Measurements from ENCODE around the gene CGNL1.

CGNL1 gene

DNA sequence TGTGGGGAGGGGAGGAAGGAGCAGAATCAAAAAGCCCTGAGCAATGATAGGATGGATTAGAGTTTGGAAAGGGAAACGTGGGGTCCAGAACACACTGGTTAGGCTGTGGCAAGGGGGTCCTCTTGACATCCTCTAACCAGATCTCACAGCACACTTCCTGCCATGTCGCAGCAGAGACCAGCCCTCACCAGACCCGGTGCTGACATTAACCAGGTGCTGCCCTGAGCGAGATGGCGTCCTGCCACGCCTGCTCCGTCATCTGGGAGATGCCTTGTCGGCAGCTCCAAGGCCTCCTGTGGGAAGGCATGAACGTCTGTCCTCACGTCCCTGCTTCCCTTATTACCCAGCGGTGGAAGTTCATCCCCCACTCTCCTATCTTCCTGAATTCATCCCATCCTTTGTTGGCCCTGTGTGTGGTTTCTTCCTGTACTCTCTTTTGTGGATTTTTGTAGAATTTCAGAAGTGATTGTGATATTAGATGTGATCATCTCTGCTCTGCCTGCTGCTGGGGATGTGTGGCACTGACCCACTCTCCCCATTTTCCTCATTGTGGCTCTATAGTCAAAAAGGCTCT lies 186.0 kb downstream of the CGNL1 start:
- Histone ChIP-seq H4K20me1 (ENCODE audit: insufficient read depth, low read length) (no peaks in the 10 kb centered on the region), H3K27me3 (ENCODE audit: insufficient read depth, low read length) (peaks cover 4% of the 10 kb centered on the region; the same call in 1 of the 2 replicates), H3K4me1 (ENCODE audit: insufficient read depth, low read length, severe bottlenecking) (peaks cover 7% of the 10 kb centered on the region), H3K9me3 (ENCODE audit: low read length) (no peaks in the 10 kb centered on the region), H3K9ac (ENCODE audit: low read length) (no peak overlapping the region), H3K4me2 (ENCODE audit: low read length) (no peak overlapping the region), H3F3A (ENCODE audit: insufficient read depth, low read length) (no peaks in the 10 kb centered on the region), H2AFZ (ENCODE audit: low read length) (no peak overlapping the region), H3K27ac (ENCODE audit: low read depth, low read length, poor library complexity, severe bottlenecking) (no peak overlapping the region), H3K79me2 (ENCODE audit: insufficient read depth, low read length) (no peaks in the 10 kb centered on the region), H3K4me3 (ENCODE audit: low read depth, low read length, poor library complexity, severe bottlenecking) (no peak overlapping the region), H3K36me3 (ENCODE audit: insufficient read depth, low read length) (no peaks in the 10 kb centered on the region), H3K9me2 (ENCODE audit: low read depth, low read length) (no peaks in the 10 kb centered on the region)
- no peak for TF ChIP-seq EZH2 (IDR thresholded peaks at IDR 0.05; ENCODE audit: borderline replicate concordance, low read length)
- TF ChIP-seq, protein P1, sequence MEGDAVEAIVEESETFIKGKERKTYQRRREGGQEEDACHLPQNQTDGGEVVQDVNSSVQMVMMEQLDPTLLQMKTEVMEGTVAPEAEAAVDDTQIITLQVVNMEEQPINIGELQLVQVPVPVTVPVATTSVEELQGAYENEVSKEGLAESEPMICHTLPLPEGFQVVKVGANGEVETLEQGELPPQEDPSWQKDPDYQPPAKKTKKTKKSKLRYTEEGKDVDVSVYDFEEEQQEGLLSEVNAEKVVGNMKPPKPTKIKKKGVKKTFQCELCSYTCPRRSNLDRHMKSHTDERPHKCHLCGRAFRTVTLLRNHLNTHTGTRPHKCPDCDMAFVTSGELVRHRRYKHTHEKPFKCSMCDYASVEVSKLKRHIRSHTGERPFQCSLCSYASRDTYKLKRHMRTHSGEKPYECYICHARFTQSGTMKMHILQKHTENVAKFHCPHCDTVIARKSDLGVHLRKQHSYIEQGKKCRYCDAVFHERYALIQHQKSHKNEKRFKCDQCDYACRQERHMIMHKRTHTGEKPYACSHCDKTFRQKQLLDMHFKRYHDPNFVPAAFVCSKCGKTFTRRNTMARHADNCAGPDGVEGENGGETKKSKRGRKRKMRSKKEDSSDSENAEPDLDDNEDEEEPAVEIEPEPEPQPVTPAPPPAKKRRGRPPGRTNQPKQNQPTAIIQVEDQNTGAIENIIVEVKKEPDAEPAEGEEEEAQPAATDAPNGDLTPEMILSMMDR (IDR thresholded peaks at IDR 0.05; ENCODE audit: low read length): no peak

DNA sequence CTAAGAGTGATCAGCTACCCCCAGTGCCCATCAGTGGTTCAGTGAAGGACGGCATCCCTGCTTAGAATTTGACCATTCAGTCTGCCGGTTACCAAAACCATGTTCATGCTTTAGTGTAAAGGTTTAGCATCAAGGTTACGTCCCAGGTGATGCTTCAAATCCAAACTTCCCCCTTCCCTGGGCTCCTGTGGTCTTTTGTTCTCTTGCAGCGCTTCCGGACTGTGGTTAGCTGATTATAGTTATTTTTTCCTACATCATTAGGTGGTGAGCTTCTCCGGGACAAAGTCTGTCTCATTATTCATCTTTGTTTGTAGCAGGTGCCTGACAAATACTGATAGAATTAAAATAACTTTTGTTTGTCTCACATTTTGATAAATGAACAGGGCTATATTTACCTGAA lies 187.1 kb downstream of the CGNL1 start:
- H3K9me3 ChIP-seq (ENCODE audit: low read length): no peaks in the 10 kb centered on the region
- H3K27ac ChIP-seq (ENCODE audit: low read depth, low read length, poor library complexity, severe bottlenecking): no peak overlapping the region
- peaks cover 4% of the 10 kb centered on the region; the same call in 1 of the 2 replicates for H3K27me3 ChIP-seq (ENCODE audit: insufficient read depth, low read length)
- no peaks in the 10 kb centered on the region for H3K9me2 ChIP-seq (ENCODE audit: low read depth, low read length)
- no peaks in the 10 kb centered on the region for H3K79me2 ChIP-seq (ENCODE audit: insufficient read depth, low read length)
- no peak overlapping the region for H2AFZ ChIP-seq (ENCODE audit: low read length)
- H3K9ac ChIP-seq (ENCODE audit: low read length): no peak overlapping the region
- no peaks in the 10 kb centered on the region for H3F3A ChIP-seq (ENCODE audit: insufficient read depth, low read length)
- H4K20me1 ChIP-seq (ENCODE audit: insufficient read depth, low read length): no peaks in the 10 kb centered on the region
- H3K4me2 ChIP-seq (ENCODE audit: low read length): no peak overlapping the region
- no peak overlapping the region for H3K4me3 ChIP-seq (ENCODE audit: low read depth, low read length, poor library complexity, severe bottlenecking)
- no peak for TF ChIP-seq EZH2 (IDR thresholded peaks at IDR 0.05; ENCODE audit: borderline replicate concordance, low read length)
- TF ChIP-seq, protein P1 (IDR thresholded peaks at IDR 0.05; ENCODE audit: low read length): no peak
- peaks cover 7% of the 10 kb centered on the region for H3K4me1 ChIP-seq (ENCODE audit: insufficient read depth, low read length, severe bottlenecking)
- no peaks in the 10 kb centered on the region for H3K36me3 ChIP-seq (ENCODE audit: insufficient read depth, low read length)

DNA sequence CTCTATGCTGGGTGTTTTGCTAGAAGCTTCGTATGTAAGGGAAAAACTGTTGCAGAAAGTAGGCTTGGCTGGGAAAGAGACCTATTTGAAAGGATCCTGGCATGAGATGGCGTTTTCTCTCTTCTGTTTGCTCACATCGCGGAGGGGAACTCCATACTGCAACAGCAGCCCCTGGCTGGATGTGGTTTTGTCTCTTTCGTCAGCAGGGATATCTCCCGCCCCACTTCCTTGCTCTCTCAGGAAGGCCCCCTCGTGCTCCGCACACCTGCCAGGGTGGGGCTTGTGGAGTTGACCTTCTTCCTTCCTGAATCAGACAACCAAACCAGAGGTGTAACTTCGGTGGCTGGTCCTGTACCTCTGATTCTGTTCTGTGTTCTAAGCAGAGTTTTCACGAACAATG lies 189.0 kb downstream of the CGNL1 start:
- no peak overlapping the region for H3K9ac ChIP-seq (ENCODE audit: low read length)
- peaks cover 4% of the 10 kb centered on the region; the same call in 1 of the 2 replicates for H3K27me3 ChIP-seq (ENCODE audit: insufficient read depth, low read length)
- no peaks in the 10 kb centered on the region for H3F3A ChIP-seq (ENCODE audit: insufficient read depth, low read length)
- H3K9me2 ChIP-seq (ENCODE audit: low read depth, low read length): no peaks in the 10 kb centered on the region
- peaks cover 7% of the 10 kb centered on the region for H3K4me1 ChIP-seq (ENCODE audit: insufficient read depth, low read length, severe bottlenecking)
- no peaks in the 10 kb centered on the region for H3K9me3 ChIP-seq (ENCODE audit: low read length)
- H3K4me3 ChIP-seq (ENCODE audit: low read depth, low read length, poor library complexity, severe bottlenecking): no peak overlapping the region
- no peak for TF ChIP-seq EZH2 (IDR thresholded peaks at IDR 0.05; ENCODE audit: borderline replicate concordance, low read length)
- TF ChIP-seq, protein P1 (IDR thresholded peaks at IDR 0.05; ENCODE audit: low read length): no peak
- no peak overlapping the region for H2AFZ ChIP-seq (ENCODE audit: low read length)
- no peaks in the 10 kb centered on the region for H3K36me3 ChIP-seq (ENCODE audit: insufficient read depth, low read length)
- no peaks in the 10 kb centered on the region for H3K79me2 ChIP-seq (ENCODE audit: insufficient read depth, low read length)
- no peaks in the 10 kb centered on the region for H4K20me1 ChIP-seq (ENCODE audit: insufficient read depth, low read length)
- no peak overlapping the region for H3K4me2 ChIP-seq (ENCODE audit: low read length)
- no peak overlapping the region for H3K27ac ChIP-seq (ENCODE audit: low read depth, low read length, poor library complexity, severe bottlenecking)
